Dendritic cell treated with granulocyte-macrophage colony-stimulating factor and Interleukin-4, amounts not matched to agents 40 ng/mL and 50 ng/mL, for 4 days (primary cell): Measurements from ENCODE around the gene TMC5.

Experiments used
- H3K27ac Mint-ChIP-seq: one replicate; pipeline ENCODE4 v1.8.0; 2022; ENCODE audit warnings: mild to moderate bottlenecking, mixed read lengths
- H3K27me3 Mint-ChIP-seq: one replicate; pipeline ENCODE4 v1.8.0; 2022; ENCODE audit warnings: mild to moderate bottlenecking, mixed read lengths
- H3K36me3 Mint-ChIP-seq: one replicate; pipeline ENCODE4 v1.8.0; 2022; ENCODE audit warnings: low read depth, mixed read lengths
- H3K4me1 Mint-ChIP-seq: one replicate; pipeline ENCODE4 v1.8.0; 2022; ENCODE audit warnings: low read depth, mixed read lengths
- H3K4me3 Mint-ChIP-seq: one replicate; pipeline ENCODE4 v1.8.0; 2022; ENCODE audit warnings: mild to moderate bottlenecking, moderate library complexity, mixed read lengths
- H3K9me3 Mint-ChIP-seq: one replicate; pipeline ENCODE4 v1.8.0; 2022; ENCODE audit warnings: mixed read lengths
- intact Hi-C: fragments of 100-400 bp; cut with micrococcal nuclease; formaldehyde crosslinking; loops from one replicate; pipeline ENCODE4 v1.15.0; 2022

TMC5 gene

DNA sequence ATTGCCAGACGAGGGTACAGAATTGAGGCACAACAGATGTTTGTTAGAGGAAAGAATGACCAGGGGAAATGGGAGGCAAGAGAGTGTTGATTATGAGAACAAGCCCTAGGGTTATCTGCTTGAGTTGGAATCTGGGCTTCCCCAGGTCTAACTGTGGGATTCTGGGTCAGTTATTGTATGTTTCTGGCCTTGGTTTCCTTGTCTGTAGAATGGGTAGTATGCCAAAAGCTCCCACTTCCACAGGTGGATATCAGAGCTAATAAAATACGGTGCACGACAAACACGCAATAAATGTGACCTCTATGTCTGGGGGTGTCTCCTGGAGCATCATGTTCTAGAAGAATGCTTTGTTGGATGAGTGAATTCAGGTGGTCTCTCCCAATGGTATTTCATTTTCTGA is 517 bp downstream of the TMC5 start:
- Mint-ChIP-seq H3K9me3 (no peaks in the 10 kb centered on the region), H3K27me3 (peaks cover 24% of the 10 kb centered on the region), H3K27ac (no peak overlapping the region), H3K4me1 (no peaks in the 10 kb centered on the region), H3K36me3 (no peaks in the 10 kb centered on the region), H3K4me3 (no peak overlapping the region)
- intact Hi-C loops: no loop called here

DNA sequence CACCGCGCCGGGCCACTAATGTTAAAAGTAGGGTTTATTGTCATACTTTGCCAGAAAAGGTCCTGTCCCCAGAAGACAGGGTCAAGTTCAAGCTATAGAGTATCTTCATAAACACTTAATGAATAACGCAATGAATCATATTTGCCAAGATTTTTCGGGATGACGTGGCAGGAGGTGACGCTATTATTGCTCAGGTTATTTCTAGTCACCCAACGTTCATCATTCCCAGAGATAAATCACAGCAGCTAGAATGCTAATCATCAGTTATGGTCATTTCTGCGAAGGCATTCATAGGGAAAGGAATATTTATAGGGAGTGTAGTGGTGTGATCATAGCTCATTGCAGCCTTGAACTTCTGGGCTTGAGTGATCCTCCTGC is 2.0 kb downstream of the TMC5 start:
- Mint-ChIP-seq H3K4me1 (no peaks in the 10 kb centered on the region), H3K27ac (no peak overlapping the region), H3K4me3 (no peak overlapping the region), H3K36me3 (no peaks in the 10 kb centered on the region), H3K9me3 (no peaks in the 10 kb centered on the region), H3K27me3 (peaks cover 14% of the 10 kb centered on the region)
- intact Hi-C loops: no loop called here

DNA sequence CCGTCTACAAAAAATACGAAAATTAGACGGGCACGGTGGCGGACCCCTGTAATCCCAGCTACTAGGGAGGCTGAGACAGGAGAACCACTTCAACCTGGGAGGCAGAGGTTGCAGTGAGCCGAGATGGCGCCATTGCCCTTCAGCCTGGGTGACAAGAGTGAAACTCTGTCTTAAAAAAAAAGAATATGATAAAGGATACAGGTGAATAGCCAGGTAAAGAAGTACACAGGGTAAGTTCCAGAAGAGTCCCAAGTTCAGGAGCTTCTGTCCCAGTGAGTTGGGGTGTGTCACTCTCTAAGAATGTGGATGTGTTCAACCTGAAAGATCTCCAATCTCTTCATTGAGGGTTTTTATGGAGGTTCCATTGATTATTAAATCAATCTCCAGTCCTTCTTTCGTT is 6.8 kb downstream of the TMC5 start:
- Mint-ChIP-seq H3K4me1 (no peaks in the 10 kb centered on the region), H3K36me3 (no peaks in the 10 kb centered on the region), H3K9me3 (no peaks in the 10 kb centered on the region), H3K27ac (no peak overlapping the region), H3K4me3 (no peak overlapping the region), H3K27me3 (peaks cover 17% of the 10 kb centered on the region)
- intact Hi-C loops: no loop called here

DNA sequence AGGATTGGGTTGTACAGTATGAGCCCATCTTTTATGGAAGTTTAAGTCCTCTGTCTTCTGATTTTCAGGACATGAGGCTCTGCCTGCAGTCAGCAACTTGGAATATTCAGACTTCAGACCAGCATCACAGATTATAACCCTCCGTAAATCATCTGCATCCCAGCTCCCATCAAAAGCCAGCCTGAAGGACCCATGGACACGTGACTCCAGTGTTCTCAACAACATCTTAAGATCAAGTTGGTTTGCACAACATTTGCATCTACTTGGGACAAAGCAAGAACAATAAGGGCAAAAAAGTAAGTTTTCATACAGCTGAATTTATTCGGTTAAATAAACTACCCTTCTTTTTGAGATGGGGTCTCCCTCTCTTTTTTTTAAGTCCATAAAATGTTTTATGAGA is 12.7 kb downstream of the TMC5 start:
- Mint-ChIP-seq H3K27me3 (peaks cover 18% of the 10 kb centered on the region), H3K27ac (no peak overlapping the region)

DNA sequence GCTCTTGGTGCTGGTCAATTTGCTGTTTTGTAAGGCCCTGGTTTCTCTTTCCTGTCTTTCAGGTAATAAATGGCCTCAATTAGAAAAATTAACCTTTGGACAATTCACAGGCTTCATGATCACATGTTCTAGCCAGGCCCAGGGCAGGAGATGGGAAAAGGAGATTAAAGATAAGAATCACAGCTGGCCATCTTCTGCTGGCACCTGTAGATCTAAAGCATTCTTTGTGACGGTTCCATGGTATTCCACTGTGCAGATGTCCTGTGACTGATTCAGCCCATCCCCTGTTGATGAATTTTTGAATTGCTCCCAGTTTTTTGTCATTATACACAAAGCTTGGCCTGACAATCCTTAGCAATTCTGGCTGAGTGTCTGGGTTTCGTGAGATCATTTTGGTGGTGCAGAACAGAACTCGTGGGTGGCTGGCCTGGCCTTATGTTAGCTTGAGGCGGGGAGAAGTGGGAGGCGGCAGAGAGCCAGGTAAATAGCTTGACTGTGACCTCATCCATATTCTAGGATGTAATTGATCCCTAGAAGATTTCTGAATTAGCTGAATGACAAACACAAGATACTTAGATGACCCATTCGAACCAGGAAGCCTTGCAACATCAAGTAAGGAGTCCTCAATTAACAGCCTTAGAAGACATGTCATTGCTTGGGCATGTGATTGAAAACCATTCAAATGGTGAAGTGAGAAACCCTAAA is 14.1 kb downstream of the TMC5 start:
- no peak overlapping the region for H3K4me3 Mint-ChIP-seq
- H3K36me3 Mint-ChIP-seq: no peaks in the 10 kb centered on the region

More for the DNA sequence above, 12.7 kb downstream of the TMC5 start:
- intact Hi-C loops: no loop called here
- peaks cover 13% of the 10 kb centered on the region for H3K9me3 Mint-ChIP-seq
- no peak overlapping the region for H3K4me3 Mint-ChIP-seq
- peaks cover 12% of the 10 kb centered on the region for H3K4me1 Mint-ChIP-seq
- no peaks in the 10 kb centered on the region for H3K36me3 Mint-ChIP-seq

DNA sequence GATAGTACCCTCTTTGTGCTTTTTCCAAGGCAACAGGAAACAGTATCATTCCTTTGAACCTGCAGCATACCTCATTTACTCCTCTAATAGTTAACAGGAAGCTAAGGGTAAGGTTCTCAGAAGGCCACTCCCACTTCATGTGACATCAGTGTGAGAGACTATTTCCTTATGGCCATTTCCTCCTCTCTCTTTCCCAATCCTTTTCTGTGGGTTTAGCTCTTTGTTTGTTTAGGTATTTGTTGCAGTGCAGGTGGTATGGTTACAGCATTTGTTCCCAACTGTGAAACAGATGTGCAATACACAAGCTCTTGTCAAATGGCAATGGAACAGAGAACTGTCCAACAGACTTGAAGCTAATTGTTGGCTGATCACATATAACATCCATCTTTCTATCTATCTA is 14.7 kb downstream of the TMC5 start:
- intact Hi-C loops: no loop called here
- H3K4me1 Mint-ChIP-seq: peaks cover 13% of the 10 kb centered on the region
- H3K4me3 Mint-ChIP-seq: no peak overlapping the region
- H3K9me3 Mint-ChIP-seq: peaks cover 13% of the 10 kb centered on the region
- H3K27me3 Mint-ChIP-seq: peaks cover 9% of the 10 kb centered on the region
- no peaks in the 10 kb centered on the region for H3K36me3 Mint-ChIP-seq
- H3K27ac Mint-ChIP-seq: no peak overlapping the region

More for the DNA sequence above, 14.1 kb downstream of the TMC5 start:
- Mint-ChIP-seq H3K27ac (no peak overlapping the region), H3K9me3 (peaks cover 13% of the 10 kb centered on the region), H3K27me3 (peaks cover 9% of the 10 kb centered on the region), H3K4me1 (peaks cover 12% of the 10 kb centered on the region)
- intact Hi-C loops: no loop called here

DNA sequence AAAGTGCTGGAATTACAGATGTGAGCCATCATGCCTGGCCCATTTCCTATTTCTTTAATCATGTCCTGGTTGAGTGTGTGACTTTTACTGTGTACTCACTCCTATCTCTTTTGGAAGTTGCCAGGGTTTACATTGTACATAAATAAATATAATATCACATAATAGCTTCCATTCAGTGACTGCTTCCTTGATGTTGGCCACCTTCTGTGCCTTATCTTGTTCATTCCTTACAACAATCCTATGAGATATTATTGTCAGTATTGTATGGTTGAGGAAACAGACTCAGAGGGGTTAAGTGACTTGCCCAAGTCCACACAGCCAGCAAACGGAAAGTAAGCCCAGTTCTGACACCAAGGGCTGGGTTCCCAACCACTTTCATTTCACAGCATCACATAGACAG is 16.9 kb downstream of the TMC5 start:
- peaks cover 17% of the 10 kb centered on the region for H3K4me1 Mint-ChIP-seq
- H3K9me3 Mint-ChIP-seq: peaks cover 13% of the 10 kb centered on the region
- intact Hi-C loops: no loop called here
- H3K27ac Mint-ChIP-seq: no peak overlapping the region
- no peak overlapping the region for H3K4me3 Mint-ChIP-seq
- no peaks in the 10 kb centered on the region for H3K36me3 Mint-ChIP-seq
- H3K27me3 Mint-ChIP-seq: peaks cover 6% of the 10 kb centered on the region

DNA sequence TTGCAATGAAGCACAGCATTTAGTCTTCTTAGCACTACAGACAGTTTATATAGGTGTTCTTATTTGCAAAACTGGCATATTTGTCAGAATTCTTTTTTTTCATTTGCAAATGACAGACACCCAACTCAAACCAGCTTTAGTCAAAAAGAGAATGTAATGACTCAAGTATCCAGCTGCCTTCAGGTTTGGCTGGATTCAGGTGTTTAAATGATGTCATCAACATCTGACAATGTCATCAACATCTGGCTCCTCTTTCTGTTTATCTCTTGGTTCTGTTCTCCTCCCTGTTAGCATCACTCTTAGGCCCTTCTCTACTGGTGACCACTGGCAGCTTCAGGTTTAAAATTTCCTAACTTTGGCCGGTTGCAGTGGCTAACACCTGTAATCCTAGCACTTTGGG is 18.9 kb downstream of the TMC5 start:
- no peak overlapping the region for H3K27ac Mint-ChIP-seq
- intact Hi-C loops: no loop called here

DNA sequence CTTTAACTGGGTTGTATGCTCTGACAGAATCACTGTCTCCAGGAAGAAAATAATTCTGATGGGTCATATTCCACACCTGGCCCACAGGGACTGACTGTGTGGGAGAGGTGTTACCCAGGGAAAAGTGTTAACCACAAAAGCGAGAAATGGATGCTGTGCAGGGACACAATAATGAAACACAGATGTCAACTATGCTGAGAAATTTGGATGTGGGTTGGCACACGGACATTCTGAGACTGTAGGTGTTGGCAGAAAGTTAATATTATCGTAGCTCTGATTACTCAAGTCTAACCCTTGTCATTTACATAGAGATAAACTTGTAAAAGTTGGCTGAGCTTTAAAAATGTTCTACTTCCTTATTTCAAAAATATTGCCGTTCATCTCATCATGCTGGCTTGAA is 19.6 kb downstream of the TMC5 start:
- H3K27me3 Mint-ChIP-seq: peaks cover 6% of the 10 kb centered on the region
- H3K4me1 Mint-ChIP-seq: peaks cover 10% of the 10 kb centered on the region
- no peak overlapping the region for H3K27ac Mint-ChIP-seq
- intact Hi-C loops: no loop called here
- no peaks in the 10 kb centered on the region for H3K36me3 Mint-ChIP-seq
- H3K9me3 Mint-ChIP-seq: peaks cover 4% of the 10 kb centered on the region
- no peak overlapping the region for H3K4me3 Mint-ChIP-seq

More for the DNA sequence above, 18.9 kb downstream of the TMC5 start:
- no peaks in the 10 kb centered on the region for H3K36me3 Mint-ChIP-seq
- H3K4me1 Mint-ChIP-seq: peaks cover 17% of the 10 kb centered on the region
- no peak overlapping the region for H3K4me3 Mint-ChIP-seq
- H3K27me3 Mint-ChIP-seq: peaks cover 4% of the 10 kb centered on the region
- H3K9me3 Mint-ChIP-seq: peaks cover 12% of the 10 kb centered on the region

DNA sequence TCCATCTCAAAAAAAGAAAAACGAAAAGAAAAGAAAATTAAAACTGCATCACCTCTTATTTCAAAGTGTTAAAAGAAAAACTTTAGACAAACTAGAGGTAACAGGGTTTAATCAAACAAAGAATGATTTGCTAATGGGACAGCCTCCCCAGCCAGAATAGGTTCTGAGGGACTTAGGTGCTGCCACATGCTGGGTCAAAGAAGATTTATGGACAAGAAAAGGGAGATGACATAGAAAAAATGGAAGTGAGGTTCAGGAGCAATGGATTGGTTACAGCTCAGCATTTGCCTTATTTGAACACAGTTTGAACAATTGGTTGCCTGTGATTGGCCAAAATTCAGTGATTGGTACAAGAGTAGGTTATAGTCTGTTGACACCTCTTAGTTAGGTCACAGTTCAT is 21.1 kb downstream of the TMC5 start:
- Mint-ChIP-seq H3K36me3 (no peaks in the 10 kb centered on the region), H3K4me3 (no peak overlapping the region), H3K27ac (no peak overlapping the region), H3K27me3 (peaks cover 6% of the 10 kb centered on the region), H3K9me3 (no peaks in the 10 kb centered on the region), H3K4me1 (peaks cover 5% of the 10 kb centered on the region)
- intact Hi-C loops: no loop called here

DNA sequence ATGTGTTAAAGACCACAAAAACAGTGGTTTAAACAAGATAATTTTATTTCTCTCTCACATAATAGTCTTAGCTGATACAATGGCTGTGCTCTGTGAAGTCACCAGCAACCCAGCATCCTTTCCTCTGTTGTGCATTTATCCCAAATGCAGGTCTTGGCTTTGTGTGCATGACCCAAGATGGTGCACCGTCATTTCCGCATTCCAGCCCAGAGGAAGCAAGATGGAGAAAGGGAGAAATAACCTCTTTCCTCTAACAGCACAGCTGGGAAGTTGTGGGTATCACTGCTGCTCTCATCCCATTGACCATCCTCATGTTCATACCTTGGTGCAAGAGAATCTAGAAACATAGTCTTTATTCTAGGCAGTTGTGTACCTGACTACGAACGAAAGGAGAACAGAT is 21.8 kb downstream of the TMC5 start:
- H3K4me3 Mint-ChIP-seq: no peak overlapping the region
- intact Hi-C loops: no loop called here
- H3K4me1 Mint-ChIP-seq: peaks cover 5% of the 10 kb centered on the region
- H3K27ac Mint-ChIP-seq: no peak overlapping the region
- H3K36me3 Mint-ChIP-seq: no peaks in the 10 kb centered on the region
- H3K9me3 Mint-ChIP-seq: no peaks in the 10 kb centered on the region
- H3K27me3 Mint-ChIP-seq: peaks cover 6% of the 10 kb centered on the region

DNA sequence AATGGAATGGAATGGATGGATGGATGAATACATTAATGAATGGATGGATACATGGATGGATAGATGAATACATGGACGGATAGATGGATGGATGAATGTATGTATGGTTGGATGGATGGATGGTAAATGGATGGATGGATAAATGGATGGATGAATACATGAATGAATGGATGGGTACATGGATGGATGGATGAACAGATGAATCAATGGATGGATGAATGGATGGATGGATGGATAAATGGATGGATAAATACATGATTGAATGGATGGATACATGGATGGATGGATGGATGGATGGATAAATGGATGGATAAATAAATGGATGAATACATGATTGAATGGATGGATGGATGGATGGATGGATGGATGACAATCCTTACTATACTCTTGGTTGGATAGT is 26.0 kb downstream of the TMC5 start:
- H3K27ac Mint-ChIP-seq: no peak overlapping the region
- intact Hi-C loops: no loop called here
- no peaks in the 10 kb centered on the region for H3K4me1 Mint-ChIP-seq
- peaks cover 6% of the 10 kb centered on the region for H3K27me3 Mint-ChIP-seq
- H3K9me3 Mint-ChIP-seq: no peaks in the 10 kb centered on the region
- H3K4me3 Mint-ChIP-seq: no peak overlapping the region
- H3K36me3 Mint-ChIP-seq: no peaks in the 10 kb centered on the region

DNA sequence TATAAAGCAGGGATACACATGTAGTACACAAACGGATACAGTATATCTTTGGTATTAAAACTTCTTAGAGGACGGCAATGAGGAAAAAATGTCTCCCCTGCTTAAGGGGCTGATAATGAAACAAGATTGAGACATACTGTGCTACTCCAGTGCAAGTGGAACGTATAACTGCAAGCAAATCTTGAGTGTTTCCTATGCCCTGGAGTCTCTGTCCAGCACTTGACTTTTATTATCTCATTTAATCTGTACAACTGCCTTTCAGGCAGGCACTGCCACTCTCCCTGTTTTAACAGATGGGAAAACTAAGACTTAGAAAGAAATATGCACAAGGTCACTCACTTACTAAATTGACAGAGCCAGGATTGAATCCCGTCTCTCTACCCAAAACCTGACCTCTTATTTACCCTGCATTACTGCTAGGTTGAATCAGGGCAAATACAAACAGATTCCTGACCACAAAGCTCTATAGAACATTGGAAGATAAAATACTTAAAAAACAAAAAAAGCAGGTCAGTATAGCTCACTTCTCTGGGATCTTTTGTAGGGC is 28.7 kb downstream of the TMC5 start:
- Mint-ChIP-seq H3K4me1 (no peaks in the 10 kb centered on the region), H3K36me3 (no peaks in the 10 kb centered on the region), H3K27ac (no peak overlapping the region), H3K4me3 (no peak overlapping the region), H3K27me3 (peaks cover 13% of the 10 kb centered on the region), H3K9me3 (no peaks in the 10 kb centered on the region)
- intact Hi-C loops: no loop called here

DNA sequence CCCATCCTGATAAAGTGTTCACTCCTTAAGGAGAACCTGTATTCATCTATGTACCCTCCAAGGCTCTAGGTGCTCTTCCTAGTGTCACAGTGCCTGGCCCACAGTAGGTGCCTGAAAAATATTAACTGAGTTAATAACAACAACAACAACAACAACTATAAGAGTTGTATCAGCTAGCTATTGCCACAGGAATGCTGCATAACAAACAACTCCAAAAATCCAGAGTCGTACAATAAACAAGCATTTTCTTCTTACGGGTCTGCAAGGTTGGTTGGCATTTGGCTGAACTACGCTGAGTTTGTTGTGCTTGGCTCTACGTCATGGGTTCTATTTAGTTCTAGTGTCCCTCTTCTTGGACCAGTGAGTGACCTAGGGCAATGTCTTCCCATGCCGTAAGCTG is 29.2 kb downstream of the TMC5 start:
- Mint-ChIP-seq H3K4me3 (no peak overlapping the region), H3K36me3 (no peaks in the 10 kb centered on the region), H3K27ac (no peak overlapping the region), H3K9me3 (no peaks in the 10 kb centered on the region), H3K4me1 (no peaks in the 10 kb centered on the region), H3K27me3 (peaks cover 15% of the 10 kb centered on the region)
- intact Hi-C loops: no loop called here

DNA sequence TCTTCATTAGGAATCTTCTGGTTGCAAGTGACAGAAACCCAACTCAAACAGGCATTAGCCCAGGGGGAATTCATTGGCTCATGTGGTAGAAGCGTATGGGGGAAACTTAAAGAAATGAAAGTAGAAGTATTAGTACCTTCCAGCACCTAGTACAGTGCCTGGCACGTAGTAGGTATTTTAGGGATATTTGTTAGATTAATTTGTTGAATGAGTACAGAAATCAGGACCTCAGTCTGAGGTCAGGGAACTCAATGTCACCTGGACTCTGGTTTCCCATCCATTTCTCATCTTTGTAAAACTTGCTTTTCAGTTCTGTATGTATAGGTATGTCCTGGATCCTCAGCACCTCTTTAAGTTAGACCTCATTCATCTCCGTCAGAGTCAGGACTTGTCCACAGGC is 32.5 kb downstream of the TMC5 start:
- Mint-ChIP-seq H3K27ac (no peak overlapping the region), H3K27me3 (peaks cover 16% of the 10 kb centered on the region), H3K4me3 (no peak overlapping the region), H3K9me3 (no peaks in the 10 kb centered on the region), H3K36me3 (no peaks in the 10 kb centered on the region), H3K4me1 (no peaks in the 10 kb centered on the region)
- intact Hi-C loops: no loop called here
